Vagina (tissue), 2 donors: ENCODE data around the gene KCTD4. TPM values are rescaled to one million over a fixed set of nuclear protein-coding genes. Genes with fewer than 3 reads are reported as not detected.

Source experiments
- DNase-seq, 2 donors: peaks; one replicate each; pipeline ENCODE4 v3.0.0-alpha.2; 2017; ENCODE audit errors: extremely low spot score in 2 of 2
- H3K27ac ChIP-seq: fragments of 200-600 bp; sonication (generic); one replicate; pipeline ENCODE4 v1.5.1; 2019
- H3K27me3 ChIP-seq: fragments of 200-600 bp; sonication (generic); one replicate; pipeline ENCODE4 v1.5.1; 2019
- H3K36me3 ChIP-seq, 2 donors: fragments of 200-600 bp; sonication (generic); one replicate each; pipeline ENCODE4 v1.5.1; 2017 to 2019
- H3K4me1 ChIP-seq: fragments of 200-600 bp; sonication (generic); one replicate; pipeline ENCODE4 v1.5.1; 2019
- H3K4me3 ChIP-seq, 2 donors: fragments of 200-600 bp; sonication (generic); 1 replicate in 1 of 2; 2 replicates in 1 of 2; pipeline ENCODE4 v1.5.1; 2016 to 2019
- H3K9me3 ChIP-seq: fragments of 200-600 bp; sonication (generic); one replicate; pipeline ENCODE4 v1.5.1; 2019
- POLR2A ChIP-seq, 2 donors: fragments of 450-650 bp; IDR thresholded peaks; one replicate each; pipeline ENCODE4 v1.6.1; 2017; ENCODE audit warnings: antibody characterized with exemption in 2 of 2, mild to moderate bottlenecking in 2 of 2, moderate library complexity in 2 of 2
- POLR2AphosphoS5 ChIP-seq, 2 donors: sonication (generic); formaldehyde crosslinking; IDR thresholded peaks; one replicate each; pipeline ENCODE4 v1.9.0; 2017; ENCODE audit warnings: antibody characterized with exemption in 2 of 2, mild to moderate bottlenecking in 2 of 2, low read depth in 1 of 2; ENCODE audit not compliant: insufficient read depth in 1 of 2
- intact Hi-C: fragments of 100-400 bp; cut with DNase I; formaldehyde crosslinking; loops from one replicate; pipeline ENCODE4 v1.15.1; 2023
- total RNA-seq: library from RNA; depleted of rRNA; stranded (reverse); fragments of >200 nt; gene quantifications from one replicate; pipeline ENCODE4 v1.2.3, GENCODE V29; 2016
- TF ChIP-seq, protein P1 (sequence below), 3 experiments: fragments of 450-650 bp in 2 of 3; fragments of 200-600 bp in 1 of 3; sonication (generic) in 1 of 3; IDR thresholded peaks; one replicate each; pipeline ENCODE4 v1.5.1; 2017 to 2019; ENCODE audit warnings: antibody characterized with exemption in 3 of 3, mild to moderate bottlenecking in 2 of 3, moderate library complexity in 2 of 3

The KCTD4 gene
- total RNA-seq, 1 donor from 2014 or later: not detected

GRCh38 chr13:45231305-45231704 lies 30.5 kb upstream of the KCTD4 start:
- no peak for DNase-seq
- H3K27ac ChIP-seq: no peak overlapping the region
- H3K9me3 ChIP-seq: no peaks in the 10 kb centered on the region
- TF ChIP-seq POLR2AphosphoS5 (IDR thresholded peaks at IDR 0.05; ENCODE audit: insufficient read depth in 1 of 2, low read depth in 1 of 2) (no peak), POLR2A (IDR thresholded peaks at IDR 0.05) (no peak)
- TF ChIP-seq, protein P1, sequence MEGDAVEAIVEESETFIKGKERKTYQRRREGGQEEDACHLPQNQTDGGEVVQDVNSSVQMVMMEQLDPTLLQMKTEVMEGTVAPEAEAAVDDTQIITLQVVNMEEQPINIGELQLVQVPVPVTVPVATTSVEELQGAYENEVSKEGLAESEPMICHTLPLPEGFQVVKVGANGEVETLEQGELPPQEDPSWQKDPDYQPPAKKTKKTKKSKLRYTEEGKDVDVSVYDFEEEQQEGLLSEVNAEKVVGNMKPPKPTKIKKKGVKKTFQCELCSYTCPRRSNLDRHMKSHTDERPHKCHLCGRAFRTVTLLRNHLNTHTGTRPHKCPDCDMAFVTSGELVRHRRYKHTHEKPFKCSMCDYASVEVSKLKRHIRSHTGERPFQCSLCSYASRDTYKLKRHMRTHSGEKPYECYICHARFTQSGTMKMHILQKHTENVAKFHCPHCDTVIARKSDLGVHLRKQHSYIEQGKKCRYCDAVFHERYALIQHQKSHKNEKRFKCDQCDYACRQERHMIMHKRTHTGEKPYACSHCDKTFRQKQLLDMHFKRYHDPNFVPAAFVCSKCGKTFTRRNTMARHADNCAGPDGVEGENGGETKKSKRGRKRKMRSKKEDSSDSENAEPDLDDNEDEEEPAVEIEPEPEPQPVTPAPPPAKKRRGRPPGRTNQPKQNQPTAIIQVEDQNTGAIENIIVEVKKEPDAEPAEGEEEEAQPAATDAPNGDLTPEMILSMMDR (IDR thresholded peaks at IDR 0.05): no peak
- intact Hi-C loops: no loop called here
- no peaks in the 10 kb centered on the region for H3K36me3 ChIP-seq
- H3K4me3 ChIP-seq: no peak overlapping the region
- H3K4me1 ChIP-seq: no peaks in the 10 kb centered on the region
- no peaks in the 10 kb centered on the region for H3K27me3 ChIP-seq

DNA sequence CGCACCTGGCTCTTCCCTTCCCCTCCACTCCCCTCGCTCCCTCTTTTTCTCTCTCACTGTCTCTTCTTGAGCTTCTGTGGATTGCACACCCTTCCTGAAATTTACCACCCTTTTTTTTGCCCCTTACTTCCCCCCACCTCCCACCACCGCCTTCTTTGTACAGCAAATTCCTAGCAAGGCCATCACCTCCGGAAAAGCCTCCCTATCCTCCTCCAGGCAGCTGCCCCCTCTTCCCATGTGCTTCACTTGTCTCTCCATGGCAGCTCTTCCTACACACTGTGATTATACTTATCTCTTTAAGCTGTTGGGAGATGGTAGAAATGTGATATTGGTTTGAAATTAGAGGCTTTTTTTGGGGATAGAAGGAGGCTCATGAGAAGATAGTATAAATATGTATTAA lies 28.3 kb upstream of the KCTD4 start:
- peaks cover 9% of the 10 kb centered on the region for H3K4me1 ChIP-seq
- H3K27me3 ChIP-seq: no peaks in the 10 kb centered on the region

GRCh38 chr13:45228002-45228401 lies 27.2 kb upstream of the KCTD4 start:
- Histone ChIP-seq H3K36me3 (no peaks in the 10 kb centered on the region), H3K4me1 (peaks cover 9% of the 10 kb centered on the region), H3K27ac (no peak overlapping the region), H3K9me3 (no peaks in the 10 kb centered on the region), H3K27me3 (no peaks in the 10 kb centered on the region), H3K4me3 (no peak overlapping the region)
- DNase-seq: no peak
- intact Hi-C loops: no loop called here
- TF ChIP-seq, protein P1 (IDR thresholded peaks at IDR 0.05): no peak
- no peak for TF ChIP-seq POLR2AphosphoS5 (IDR thresholded peaks at IDR 0.05; ENCODE audit: insufficient read depth in 1 of 2, low read depth in 1 of 2)
- TF ChIP-seq POLR2A (IDR thresholded peaks at IDR 0.05): no peak

More for the DNA sequence above, 28.3 kb upstream of the KCTD4 start:
- H3K36me3 ChIP-seq: no peaks in the 10 kb centered on the region
- no peak overlapping the region for H3K27ac ChIP-seq
- no peak for DNase-seq
- H3K4me3 ChIP-seq: no peak overlapping the region
- intact Hi-C loops: no loop called here
- TF ChIP-seq POLR2AphosphoS5 (IDR thresholded peaks at IDR 0.05; ENCODE audit: insufficient read depth in 1 of 2, low read depth in 1 of 2) (no peak), POLR2A (IDR thresholded peaks at IDR 0.05) (no peak)
- TF ChIP-seq, protein P1 (IDR thresholded peaks at IDR 0.05): no peak
- no peaks in the 10 kb centered on the region for H3K9me3 ChIP-seq

DNA sequence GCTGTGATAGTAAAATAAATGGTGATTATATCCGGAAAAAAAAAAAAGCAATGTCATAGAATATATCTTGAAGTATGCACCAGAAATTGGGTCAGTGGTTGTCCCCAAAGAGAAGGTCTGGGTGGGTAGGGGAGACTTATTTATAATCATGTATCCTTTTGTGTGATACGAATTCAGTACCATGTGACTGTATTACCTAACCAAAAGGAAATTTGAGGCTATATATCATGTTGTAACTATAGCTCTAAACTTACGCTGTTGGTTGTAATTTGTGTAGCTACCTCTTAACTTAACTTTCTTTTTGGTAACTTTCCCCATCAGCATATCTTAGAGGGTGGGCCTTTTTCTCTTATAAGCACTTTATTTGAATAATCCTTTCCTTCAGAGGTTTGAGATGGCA lies 25.2 kb upstream of the KCTD4 start:
- TF ChIP-seq POLR2AphosphoS5 (IDR thresholded peaks at IDR 0.05; ENCODE audit: insufficient read depth in 1 of 2, low read depth in 1 of 2) (no peak), POLR2A (IDR thresholded peaks at IDR 0.05) (no peak)
- TF ChIP-seq, protein P1 (IDR thresholded peaks at IDR 0.05): no peak
- no peak for DNase-seq
- H3K9me3 ChIP-seq: no peaks in the 10 kb centered on the region

DNA sequence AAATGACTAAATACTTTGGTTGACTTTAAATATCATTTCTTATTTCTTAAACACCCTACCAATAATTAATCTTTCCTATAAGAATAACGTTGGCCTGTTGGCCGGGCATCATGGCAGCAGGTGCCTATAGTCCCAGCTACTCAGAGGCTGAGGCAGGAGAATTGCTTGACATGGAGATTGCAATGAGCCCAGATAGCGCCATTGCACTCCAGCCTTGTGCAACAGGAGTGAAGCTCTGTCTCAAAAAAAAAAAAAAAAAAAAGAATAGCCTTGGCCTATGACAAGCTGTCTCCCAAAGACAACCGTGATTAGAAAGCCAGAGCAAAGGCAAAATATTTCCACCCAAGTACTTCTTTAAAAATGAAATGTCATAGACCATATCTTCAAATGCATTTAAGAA lies 24.5 kb upstream of the KCTD4 start:
- H3K36me3 ChIP-seq: no peaks in the 10 kb centered on the region
- H3K4me1 ChIP-seq: peaks cover 11% of the 10 kb centered on the region
- H3K27ac ChIP-seq: no peak overlapping the region
- intact Hi-C loops: no loop called here
- no peaks in the 10 kb centered on the region for H3K27me3 ChIP-seq
- H3K4me3 ChIP-seq: no peak overlapping the region
- DNase-seq: no peak
- TF ChIP-seq POLR2A (IDR thresholded peaks at IDR 0.05): no peak
- TF ChIP-seq POLR2AphosphoS5 (IDR thresholded peaks at IDR 0.05; ENCODE audit: insufficient read depth in 1 of 2, low read depth in 1 of 2): no peak
- TF ChIP-seq, protein P1 (IDR thresholded peaks at IDR 0.05): no peak
- no peaks in the 10 kb centered on the region for H3K9me3 ChIP-seq

More for the DNA sequence above, 25.2 kb upstream of the KCTD4 start:
- H3K4me1 ChIP-seq: peaks cover 9% of the 10 kb centered on the region
- no peaks in the 10 kb centered on the region for H3K27me3 ChIP-seq
- H3K4me3 ChIP-seq: no peak overlapping the region
- intact Hi-C loops: no loop called here
- H3K27ac ChIP-seq: no peak overlapping the region
- no peaks in the 10 kb centered on the region for H3K36me3 ChIP-seq
